Stimulated activated naive B cell treated with anti-CD40 and anti-IgM and Interleukin-4, amounts not matched to agents 10 μg/mL and 1 μg/mL and 100 μg/mL, for 72 hours (primary cell): ENCODE measurements around the gene C9orf50.

Experiments
- ATAC-seq, 2 donors: fragments of 150-1000 bp; cut with Tn5 transposase; replicated peaks; 2 replicates each; pipeline ENCODE4 v1.10.0; 2021; ENCODE audit warnings: moderate library complexity in 1 of 2
- DNase-seq: peaks from one replicate; pipeline ENCODE4 v3.0.0; 2021
- H3K27ac Mint-ChIP-seq: one replicate; pipeline ENCODE4 v1.8.0; 2022; ENCODE audit warnings: mild to moderate bottlenecking, mixed read lengths
- H3K27me3 Mint-ChIP-seq, 2 donors: one replicate each; pipeline ENCODE4 v1.8.0; 2022; ENCODE audit warnings: mixed read lengths in 2 of 2
- H3K36me3 Mint-ChIP-seq, 2 donors: one replicate each; pipeline ENCODE4 v1.8.0; 2022; ENCODE audit warnings: mixed read lengths in 2 of 2, mild to moderate bottlenecking in 1 of 2
- H3K4me1 Mint-ChIP-seq, 2 donors: one replicate each; pipeline ENCODE4 v1.8.0; 2022; ENCODE audit warnings: mixed read lengths in 2 of 2, mild to moderate bottlenecking in 1 of 2
- H3K4me3 Mint-ChIP-seq, 2 donors: one replicate each; pipeline ENCODE4 v1.8.0; 2022; ENCODE audit warnings: mild to moderate bottlenecking in 2 of 2, mixed read lengths in 2 of 2, moderate library complexity in 1 of 2
- H3K9me3 Mint-ChIP-seq, 2 donors: one replicate each; pipeline ENCODE4 v1.8.0; 2022; ENCODE audit warnings: mixed read lengths in 2 of 2, mild to moderate bottlenecking in 1 of 2

Gene C9orf50

GRCh38 chr9:129615407-129616285 is 5.3 kb downstream of the C9orf50 start:
- peaks cover 20 to 25% of the 10 kb centered on the region in 2 donors for H3K27me3 Mint-ChIP-seq
- no peak for ATAC-seq

GRCh38 chr9:129614932-129615331 is 6.0 kb downstream of the C9orf50 start:
- peaks cover 20 to 25% of the 10 kb centered on the region in 2 donors for H3K27me3 Mint-ChIP-seq
- H3K4me3 Mint-ChIP-seq, result no peak overlapping the region
- ATAC-seq (no peak), DNase-seq (no peak)
- no peak overlapping the region for H3K27ac Mint-ChIP-seq
- peaks cover 7 to 13% of the 10 kb centered on the region in 2 donors for H3K4me1 Mint-ChIP-seq
- peaks cover 2 to 3% of the 10 kb centered on the region in 2 donors for H3K9me3 Mint-ChIP-seq
- no peaks in the 10 kb centered on the region for H3K36me3 Mint-ChIP-seq

More at GRCh38 chr9:129615407-129616285, 5.3 kb downstream of the C9orf50 start:
- Mint-ChIP-seq H3K9me3 (peaks cover 2 to 3% of the 10 kb centered on the region in 2 donors), H3K27ac (no peak overlapping the region), H3K4me3 (no peak overlapping the region), H3K4me1 (peaks cover 7 to 11% of the 10 kb centered on the region in 2 donors), H3K36me3 (no peaks in the 10 kb centered on the region)
- DNase-seq, result no peak

- peaks cover 9 to 13% of the 10 kb centered on the region in 2 donors for H3K27me3 Mint-ChIP-seq
- ATAC-seq (no peak), DNase-seq (no peak)
- H3K4me3 Mint-ChIP-seq, result no peak overlapping the region
- peaks cover 2 to 3% of the 10 kb centered on the region in 2 donors for H3K9me3 Mint-ChIP-seq
- H3K36me3 Mint-ChIP-seq, result no peaks in the 10 kb centered on the region
- peaks cover 12 to 22% of the 10 kb centered on the region in 2 donors for H3K4me1 Mint-ChIP-seq
- H3K27ac Mint-ChIP-seq, result no peak overlapping the region
Measured at GRCh38 chr9:129613520-129614175, 7.3 kb downstream of the C9orf50 start.

- no peak overlapping the region for H3K27ac Mint-ChIP-seq
- peaks cover 12 to 29% of the 10 kb centered on the region in 2 donors for H3K4me1 Mint-ChIP-seq
- no peaks in the 10 kb centered on the region for H3K36me3 Mint-ChIP-seq
- DNase-seq (no peak), ATAC-seq (no peak)
- H3K27me3 Mint-ChIP-seq, result peaks cover 4 to 6% of the 10 kb centered on the region in 2 donors
- H3K9me3 Mint-ChIP-seq, result no peaks in the 10 kb centered on the region
- H3K4me3 Mint-ChIP-seq, result no peak overlapping the region
Measured at GRCh38 chr9:129612815-129613519, 7.9 kb downstream of the C9orf50 start.

GRCh38 chr9:129612123-129612522 is 8.8 kb downstream of the C9orf50 start:
- no peak overlapping the region for H3K27ac Mint-ChIP-seq
- peaks cover 4 to 6% of the 10 kb centered on the region in 2 donors for H3K27me3 Mint-ChIP-seq
- no peaks in the 10 kb centered on the region for H3K36me3 Mint-ChIP-seq
- ATAC-seq, result no peak
- DNase-seq, result no peak
- H3K9me3 Mint-ChIP-seq, result no peaks in the 10 kb centered on the region
- peaks cover 17 to 37% of the 10 kb centered on the region in 2 donors for H3K4me1 Mint-ChIP-seq
- H3K4me3 Mint-ChIP-seq, result no peak overlapping the region

GRCh38 chr9:129611307-129611800 is 9.5 kb downstream of the C9orf50 start:
- no peaks in the 10 kb centered on the region for H3K36me3 Mint-ChIP-seq
- peaks cover 4 to 6% of the 10 kb centered on the region in 2 donors for H3K27me3 Mint-ChIP-seq
- H3K4me1 Mint-ChIP-seq, result peaks cover 19 to 41% of the 10 kb centered on the region in 2 donors
- no peak overlapping the region for H3K27ac Mint-ChIP-seq
- DNase-seq (no peak), ATAC-seq (no peak)
- H3K9me3 Mint-ChIP-seq, result no peaks in the 10 kb centered on the region
- peak overlapping the region; percentile 82 to 85 for H3K4me3 Mint-ChIP-seq

- peaks cover 4 to 6% of the 10 kb centered on the region in 2 donors for H3K27me3 Mint-ChIP-seq
Measured at GRCh38 chr9:129610473-129611306, 10.2 kb downstream of the C9orf50 start.

GRCh38 chr9:129610213-129610472 is 10.8 kb downstream of the C9orf50 start:
- DNase-seq, result no peak
- Mint-ChIP-seq H3K27ac (no peak overlapping the region), H3K4me1 (peaks cover 19 to 41% of the 10 kb centered on the region in 2 donors), H3K36me3 (no peaks in the 10 kb centered on the region), H3K27me3 (peaks cover 4 to 6% of the 10 kb centered on the region in 2 donors), H3K4me3 (peak overlapping the region; percentile 82 to 85), H3K9me3 (no peaks in the 10 kb centered on the region)
- no peak for ATAC-seq

More at GRCh38 chr9:129610473-129611306, 10.2 kb downstream of the C9orf50 start:
- H3K36me3 Mint-ChIP-seq, result no peaks in the 10 kb centered on the region
- H3K27ac Mint-ChIP-seq, result no peak overlapping the region
- H3K4me1 Mint-ChIP-seq, result peaks cover 19 to 41% of the 10 kb centered on the region in 2 donors
- peak; percentile 57 for DNase-seq
- no peaks in the 10 kb centered on the region for H3K9me3 Mint-ChIP-seq
- H3K4me3 Mint-ChIP-seq, result peak overlapping the region; percentile 82 to 85
- peak; percentile 72 to 76 for ATAC-seq

GRCh38 chr9:129609486-129610212 is 11.3 kb downstream of the C9orf50 start:
- Mint-ChIP-seq H3K27ac (peak overlapping the region; percentile 84), H3K4me3 (peak overlapping the region; percentile 86 to 93), H3K36me3 (no peaks in the 10 kb centered on the region), H3K27me3 (peaks cover 4 to 6% of the 10 kb centered on the region in 2 donors), H3K4me1 (peaks cover 21 to 43% of the 10 kb centered on the region in 2 donors), H3K9me3 (no peaks in the 10 kb centered on the region)
- ATAC-seq (peak; percentile 50 to 51), DNase-seq (no peak)

GRCh38 chr9:129608561-129609481 is 12.1 kb downstream of the C9orf50 start:
- ATAC-seq, result no peak
- H3K4me1 Mint-ChIP-seq, result peaks cover 22 to 44% of the 10 kb centered on the region in 2 donors
- H3K4me3 Mint-ChIP-seq, result peak overlapping the region in 1 of 2 donors; percentile 46
- no peak for DNase-seq
- no peaks in the 10 kb centered on the region for H3K36me3 Mint-ChIP-seq
- H3K9me3 Mint-ChIP-seq, result no peaks in the 10 kb centered on the region
- H3K27ac Mint-ChIP-seq, result no peak overlapping the region
- H3K27me3 Mint-ChIP-seq, result peaks cover 4 to 5% of the 10 kb centered on the region in 2 donors

- DNase-seq, result no peak
- H3K27ac Mint-ChIP-seq, result peak overlapping the region; percentile 72
- no peaks in the 10 kb centered on the region for H3K36me3 Mint-ChIP-seq
- no peaks in the 10 kb centered on the region for H3K9me3 Mint-ChIP-seq
- no peak for ATAC-seq
- peaks cover 6 to 12% of the 10 kb centered on the region in 2 donors for H3K27me3 Mint-ChIP-seq
- peaks cover 32 to 56% of the 10 kb centered on the region in 2 donors for H3K4me1 Mint-ChIP-seq
- no peak overlapping the region for H3K4me3 Mint-ChIP-seq
Measured at GRCh38 chr9:129607027-129607387, 13.9 kb downstream of the C9orf50 start.
